SKM-1 treated with dmso at 0.1 percent for 144 hours (cell line): ENCODE measurements around the gene CES5A.
A peak's percentile ranks its signal among the peaks of the same experiment; 100 is the strongest.
"Not testable (repeated sequence)": the region's sequence is repeated elsewhere in the genome, so short reads cannot be mapped to it uniquely, and the experiment has no call there.

Source experiments
- DNase-seq: peaks from one replicate; lab custom pipeline; 2025; ENCODE audit not compliant: unreplicated experiment; lab: John Stamatoyannopoulos, UW

Gene CES5A

DNA sequence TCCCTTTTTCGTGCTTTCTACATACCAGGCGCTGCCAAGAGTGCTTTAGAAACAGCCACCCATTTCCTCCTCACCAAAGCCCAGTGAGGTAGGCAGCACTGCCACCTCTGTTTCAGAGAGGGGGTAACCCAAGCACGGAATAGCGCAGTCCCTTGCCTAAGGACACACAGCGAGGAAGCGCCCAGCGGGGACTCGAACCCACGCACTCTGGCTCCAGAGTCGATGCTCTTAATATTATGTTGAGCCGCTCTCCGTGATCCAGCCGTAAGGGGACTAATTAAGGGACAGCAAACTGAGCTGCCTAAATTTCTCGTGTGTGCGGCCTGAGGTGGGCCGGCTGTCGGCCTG, 42.8 kb downstream of the CES5A start:
- no peak for DNase-seq

DNA sequence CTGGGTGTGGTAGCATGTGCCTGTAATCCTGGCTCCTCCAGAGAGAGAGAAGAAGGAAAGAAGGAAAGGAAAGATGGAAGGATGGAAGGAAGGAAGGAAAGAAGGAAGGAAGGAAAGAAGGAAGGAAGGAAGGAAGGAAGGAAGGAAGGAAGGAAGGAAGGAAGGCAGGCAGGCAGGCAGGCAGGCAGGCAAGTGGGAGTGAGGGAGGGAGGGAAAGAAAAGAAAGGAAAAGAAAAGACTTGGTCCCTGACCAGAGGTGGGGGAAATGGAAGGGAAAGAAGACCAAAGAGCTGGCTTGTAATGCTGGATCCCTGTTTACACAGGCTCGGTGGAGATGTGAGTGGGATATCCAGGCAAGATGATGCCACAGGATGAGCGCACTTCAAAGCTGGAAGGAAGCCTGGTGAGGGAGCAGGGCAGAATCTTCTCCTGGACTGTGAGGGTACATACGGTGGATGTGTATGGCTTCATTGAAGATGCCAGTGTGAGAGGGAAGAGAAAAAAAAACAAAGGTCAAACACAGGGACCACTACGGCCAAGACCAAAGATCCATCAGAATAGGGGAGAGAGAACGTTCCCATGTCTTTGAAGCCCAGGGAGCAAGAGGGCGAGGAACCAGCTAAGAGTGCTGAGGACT, 44.4 kb downstream of the CES5A start:
- DNase-seq: no peak

DNA sequence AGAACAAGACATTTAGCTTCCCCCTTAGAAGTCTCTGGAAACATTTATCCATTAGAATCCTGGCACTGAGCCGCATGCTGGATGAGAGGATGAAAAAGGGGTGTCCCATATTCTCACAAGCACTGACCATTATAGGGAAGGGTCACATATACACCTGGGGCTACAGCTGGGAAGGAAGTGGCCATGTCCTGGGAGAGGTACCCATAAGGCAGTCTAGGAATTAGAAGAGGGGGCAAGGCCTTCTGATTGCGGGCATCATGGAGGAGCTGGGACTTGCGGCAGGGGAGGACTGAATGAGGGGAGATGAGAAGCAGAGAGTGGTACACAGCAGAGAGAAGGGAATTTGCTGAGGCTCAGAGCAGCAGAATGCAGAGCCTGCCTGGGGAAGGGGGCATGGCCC, 45.9 kb downstream of the CES5A start:
- DNase-seq: not testable (repeated sequence)

DNA sequence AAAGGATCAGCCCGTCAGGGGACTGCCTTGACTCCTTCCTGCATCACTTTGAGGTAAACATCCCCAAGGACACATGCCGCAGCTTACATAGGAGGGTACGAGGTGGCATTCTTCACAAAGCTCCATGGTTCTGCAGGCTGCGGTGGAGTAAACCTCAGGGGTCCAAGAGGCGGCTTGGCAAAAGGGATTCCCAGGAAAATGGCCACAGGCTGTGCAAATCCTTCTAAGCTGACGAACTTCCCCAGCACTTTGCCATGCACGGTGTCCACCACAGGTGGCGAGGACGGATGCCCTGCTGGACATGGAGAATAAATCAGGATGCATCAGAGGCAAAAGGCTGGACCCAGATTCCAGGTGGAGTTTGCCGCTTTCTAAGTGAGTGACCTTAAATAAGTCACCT, 46.5 kb downstream of the CES5A start:
- DNase-seq: no peak

DNA sequence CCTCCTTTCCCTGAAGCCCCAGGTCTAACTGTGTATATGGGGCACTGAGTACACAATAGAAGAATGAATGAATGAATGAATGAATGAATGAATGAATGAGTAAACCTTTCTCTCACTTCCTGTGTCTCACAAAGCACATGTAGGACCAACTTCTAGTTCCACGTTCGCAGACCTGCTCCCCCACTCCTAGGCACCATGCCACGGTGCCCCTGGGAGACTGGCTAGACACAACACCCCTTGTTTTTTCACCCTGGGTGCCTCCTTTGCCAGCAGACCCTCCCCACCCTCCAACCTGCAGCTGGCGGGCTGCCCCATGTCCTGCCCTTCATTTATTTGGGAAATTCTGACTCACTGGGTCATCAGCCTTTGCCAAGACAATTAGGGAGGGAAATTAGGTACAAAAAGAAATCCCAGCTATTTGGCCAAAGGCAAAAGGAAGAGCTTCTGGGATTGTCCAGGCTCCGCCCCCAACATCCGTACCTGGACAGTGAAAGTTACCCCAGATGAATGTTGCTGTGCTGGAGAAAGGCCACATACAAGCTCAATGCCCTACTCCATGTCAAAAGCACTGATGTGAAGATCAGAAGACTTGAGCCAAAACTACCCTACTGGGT, 50.0 kb downstream of the CES5A start:
- DNase-seq: no peak

DNA sequence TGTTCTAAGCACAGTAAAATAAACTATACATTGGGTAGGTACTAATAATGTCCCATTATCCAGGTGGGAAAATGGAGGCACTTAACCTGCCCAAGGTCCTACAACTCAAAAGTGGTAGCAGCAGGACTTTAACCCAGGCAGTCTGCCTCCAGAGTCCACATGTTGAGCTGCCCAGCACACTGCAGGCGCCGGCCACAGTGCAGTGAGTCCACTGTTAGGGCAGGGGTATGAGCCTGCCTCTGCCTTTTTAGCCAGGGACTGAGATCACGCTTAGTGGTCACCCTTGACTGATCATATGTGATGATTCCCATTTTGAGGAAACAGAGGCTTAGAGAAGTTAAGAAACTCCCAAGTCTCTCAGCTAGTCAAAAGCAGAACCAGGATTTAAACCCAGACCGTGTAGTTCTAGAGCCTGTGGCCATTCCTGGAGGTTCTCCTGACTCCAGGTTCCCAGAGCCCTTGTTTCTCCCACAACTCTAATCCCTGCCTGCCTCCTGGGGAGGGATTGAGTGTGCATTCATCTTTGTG, 50.6 kb downstream of the CES5A start:
- no peak for DNase-seq

DNA sequence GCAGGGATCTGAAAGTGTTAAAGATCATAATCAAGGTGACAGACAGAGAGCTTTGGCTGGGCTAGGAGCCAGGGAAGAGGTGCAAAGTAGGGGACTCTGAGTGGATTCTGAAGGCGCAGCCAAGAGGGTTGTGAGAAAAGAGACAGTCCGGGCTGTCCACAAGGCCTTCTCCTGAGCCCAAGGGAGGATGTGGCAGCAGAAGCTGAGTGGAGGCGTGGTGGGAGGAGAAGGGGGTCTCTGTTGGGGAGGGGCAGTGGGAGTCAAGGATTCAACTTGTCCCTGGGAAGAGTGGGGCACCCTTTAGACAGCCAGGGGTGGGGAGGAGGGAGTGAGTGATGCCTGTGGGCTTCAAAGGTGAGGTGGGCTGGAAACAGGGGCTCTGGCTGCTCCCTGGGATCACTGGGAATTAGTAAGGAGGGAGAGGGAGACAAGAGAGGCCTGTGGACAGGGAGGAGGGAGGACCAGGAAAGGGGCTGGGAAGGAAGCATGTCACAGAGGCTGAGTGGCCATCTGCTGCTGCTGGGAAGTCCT, 52.8 kb downstream of the CES5A start:
- DNase-seq: no peak

DNA sequence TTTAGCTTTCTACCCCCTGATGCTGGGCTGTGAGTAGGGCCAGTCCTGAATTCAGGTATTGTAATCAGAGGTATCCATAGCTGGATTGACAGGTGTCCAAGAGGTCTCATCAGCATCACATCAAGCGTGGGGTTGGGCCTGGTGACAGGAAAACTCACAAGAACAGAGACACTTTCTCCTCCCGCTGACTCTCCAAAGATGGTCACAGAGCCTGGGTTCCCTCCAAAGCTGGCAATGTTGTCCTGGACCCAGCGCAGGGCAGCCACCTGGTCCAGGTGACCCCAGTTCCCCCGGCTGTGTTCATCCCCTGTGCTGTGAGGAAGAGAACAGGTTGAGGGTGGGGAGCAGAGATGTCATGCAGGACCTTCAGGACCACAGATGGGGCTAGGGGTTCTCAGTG, 54.0 kb downstream of the CES5A start:
- DNase-seq: no peak

DNA sequence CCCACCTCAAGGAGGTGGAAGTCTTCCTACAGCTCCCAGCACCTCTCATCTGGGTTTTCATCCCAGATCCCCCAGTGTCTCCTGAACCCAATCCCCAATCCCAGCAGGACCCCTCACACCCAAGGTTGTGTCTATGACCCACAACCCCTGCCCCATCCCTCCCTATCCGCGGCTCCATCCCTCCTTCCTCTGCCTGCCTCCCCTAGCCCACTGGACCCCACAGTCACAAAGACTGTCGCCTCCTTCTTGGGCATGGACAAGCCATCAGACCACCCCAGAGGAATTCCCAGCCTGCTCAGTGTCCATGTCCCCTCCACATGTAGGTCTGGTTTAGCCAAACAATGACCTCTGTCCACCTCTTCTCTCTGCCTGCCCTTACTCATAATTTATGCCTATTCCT, 54.6 kb downstream of the CES5A start:
- no peak for DNase-seq

DNA sequence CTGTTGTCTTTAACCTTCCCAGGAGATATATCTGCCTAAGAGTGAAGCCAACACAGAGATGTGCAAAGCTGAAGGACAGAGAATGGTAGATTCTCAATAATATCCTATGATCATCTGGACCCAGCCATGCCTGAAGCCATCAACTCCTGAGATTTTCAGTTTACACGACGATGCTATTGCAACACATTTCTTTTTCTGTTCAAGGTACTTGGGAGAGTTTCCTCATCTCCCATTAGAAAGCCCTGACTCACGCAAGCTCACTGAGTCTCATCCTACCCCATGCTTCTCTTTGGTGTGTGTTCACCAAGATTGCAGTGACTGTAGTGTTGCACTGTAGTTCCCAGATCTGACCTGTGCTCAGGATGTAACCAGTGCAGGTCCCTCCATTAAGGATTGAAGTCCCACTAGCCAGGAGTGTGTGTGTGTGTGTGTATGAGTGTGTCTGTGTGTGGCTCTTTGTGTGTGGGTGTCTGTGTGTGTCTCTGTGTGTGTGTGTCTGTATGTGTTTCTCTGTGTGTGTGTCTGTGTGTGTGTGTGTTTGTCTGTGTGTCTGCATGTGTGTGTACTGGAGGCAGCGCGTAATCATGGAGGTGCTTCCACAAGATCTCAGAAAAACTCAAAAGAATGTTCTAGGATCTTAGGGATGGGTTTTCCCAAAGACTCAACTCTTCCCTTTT, 57.8 kb downstream of the CES5A start:
- DNase-seq: peak; percentile 54

DNA sequence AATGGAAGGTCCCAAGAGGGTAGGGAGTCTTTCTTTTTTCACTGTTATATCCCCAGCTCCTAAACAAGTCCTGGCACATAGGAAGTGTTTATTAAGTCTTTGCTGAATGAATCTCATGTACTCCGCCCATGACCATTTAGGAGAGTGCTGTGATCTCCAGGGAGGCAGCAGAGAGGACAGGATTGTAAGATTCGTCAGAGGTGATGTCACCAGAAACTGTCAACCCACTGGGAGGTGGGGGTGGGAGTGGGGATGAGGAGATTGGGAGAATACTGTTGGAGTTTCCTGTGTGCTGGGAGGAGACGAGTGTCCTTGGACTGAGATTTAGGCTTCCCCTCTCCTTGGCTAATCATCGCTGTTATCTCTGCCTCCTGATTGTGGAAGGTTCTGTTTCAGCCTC, 59.0 kb downstream of the CES5A start:
- not testable (repeated sequence) for DNase-seq

DNA sequence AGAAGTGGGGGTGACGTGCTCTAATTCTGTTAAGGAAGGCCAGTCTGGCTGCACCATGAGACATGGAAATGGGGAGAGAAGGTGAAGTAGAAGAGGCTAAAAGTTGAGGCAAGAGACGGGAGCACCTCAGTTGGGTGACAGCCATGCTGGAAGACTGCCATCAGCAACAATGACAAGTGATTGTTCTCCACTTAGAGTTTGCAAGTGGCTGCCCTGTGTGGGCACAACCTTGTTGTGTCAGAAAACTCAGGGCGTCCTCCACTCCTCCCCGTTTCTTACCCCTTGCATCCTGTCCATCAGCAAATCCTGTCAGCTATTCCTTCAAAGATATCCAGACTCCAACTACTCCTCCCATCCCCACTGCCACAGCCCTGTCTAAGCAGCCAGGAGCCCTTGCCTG, 59.9 kb downstream of the CES5A start:
- no peak for DNase-seq

DNA sequence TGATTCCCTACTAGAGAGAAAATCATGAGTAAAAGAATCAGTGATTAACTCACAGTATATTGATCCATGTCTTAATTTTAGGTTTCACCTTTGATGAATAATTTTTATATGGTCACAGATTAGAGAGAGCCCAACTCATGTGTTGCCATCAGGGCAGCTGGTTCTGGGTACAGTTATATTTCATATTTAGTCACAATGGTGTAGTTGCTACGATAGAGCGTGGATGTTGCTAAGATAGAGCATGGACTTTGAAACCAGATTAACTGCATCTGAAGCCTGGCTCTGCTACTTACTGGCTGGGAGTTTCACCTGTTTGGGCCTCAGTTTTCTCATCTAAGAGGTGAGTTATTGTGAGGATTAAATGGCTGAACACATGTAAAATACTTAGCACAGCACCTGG, 61.0 kb downstream of the CES5A start:
- not testable (repeated sequence) for DNase-seq

DNA sequence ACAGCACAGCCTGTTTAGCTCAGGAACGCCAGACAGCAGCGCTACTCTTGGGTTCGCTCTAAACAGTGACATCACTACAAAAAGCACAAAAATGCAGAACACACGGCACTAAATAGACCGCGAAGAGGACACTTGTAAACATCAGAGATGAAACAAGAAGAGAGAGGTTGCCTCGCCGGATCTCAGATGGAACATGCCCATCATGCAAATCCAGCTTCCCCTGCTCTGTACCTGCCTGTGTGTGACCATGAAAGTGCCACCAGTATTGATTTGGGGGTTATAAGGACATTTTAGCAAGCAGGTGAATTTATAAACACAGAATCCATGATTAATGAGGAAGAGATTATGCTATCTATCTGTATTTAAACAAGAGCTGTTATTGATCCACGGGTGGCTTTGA, 61.4 kb downstream of the CES5A start:
- not testable (repeated sequence) for DNase-seq

DNA sequence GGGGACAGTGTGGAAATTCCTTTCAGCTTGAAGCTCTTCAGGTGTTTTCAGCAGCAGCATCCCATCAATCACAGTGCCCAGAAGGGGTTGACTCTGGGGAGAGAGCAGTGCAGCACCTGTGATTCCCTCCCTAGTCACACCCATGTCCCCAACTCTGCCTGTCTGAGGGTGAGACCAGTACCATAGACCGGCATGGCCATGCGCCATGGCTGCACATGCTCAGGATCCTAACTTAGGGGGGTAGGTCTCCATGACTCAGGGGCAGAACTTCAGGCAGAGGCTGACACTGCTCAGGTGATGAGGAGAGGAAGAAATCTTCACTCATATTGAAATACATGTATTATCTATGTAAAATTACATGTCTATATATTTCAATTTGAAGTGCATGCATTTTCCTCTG, 62.2 kb downstream of the CES5A start:
- DNase-seq: no peak

DNA sequence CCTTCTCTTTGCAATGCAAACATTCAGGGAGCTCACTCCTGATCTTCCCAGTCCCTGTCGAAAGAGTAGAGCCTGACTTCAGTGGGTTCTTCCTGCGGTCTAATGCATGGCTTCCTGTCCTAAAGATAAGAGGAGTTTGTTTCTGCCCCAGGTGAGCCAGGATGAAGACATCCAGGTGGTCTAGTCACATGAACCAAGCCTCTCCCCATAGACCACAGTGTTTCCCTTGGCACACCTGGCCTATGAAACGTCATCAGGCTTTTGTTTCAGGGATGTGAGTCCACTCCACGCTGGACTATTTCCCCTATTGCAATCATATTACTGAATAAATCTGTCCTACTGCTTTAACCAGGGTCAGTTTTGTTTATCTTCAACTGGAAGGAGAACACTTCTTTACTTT, 63.4 kb downstream of the CES5A start:
- DNase-seq: no peak

DNA sequence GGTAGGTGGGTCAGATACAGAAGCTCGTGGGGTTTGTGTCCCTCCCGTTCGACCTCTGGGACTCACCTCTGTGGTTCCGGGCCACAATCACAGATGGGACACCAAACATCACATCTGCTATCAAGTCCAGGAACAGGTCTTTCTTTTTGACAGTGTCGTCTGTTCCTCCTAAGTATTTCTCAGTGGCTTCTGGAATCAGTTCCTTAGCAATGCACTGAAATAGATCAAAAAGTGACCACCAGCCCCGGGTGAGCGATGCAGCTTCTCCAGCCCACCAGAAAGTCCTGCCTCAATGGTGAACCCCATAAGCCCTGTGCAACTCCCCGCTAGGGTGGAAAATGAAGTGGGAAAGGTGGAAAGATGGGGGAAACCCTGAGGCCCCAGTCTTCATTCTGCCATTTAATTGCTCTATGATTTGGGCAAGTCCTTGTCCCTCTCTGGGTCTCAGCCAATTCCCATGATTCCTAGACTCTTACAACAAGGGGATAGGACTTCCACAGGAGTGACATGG, 64.7 kb downstream of the CES5A start:
- no peak for DNase-seq

DNA sequence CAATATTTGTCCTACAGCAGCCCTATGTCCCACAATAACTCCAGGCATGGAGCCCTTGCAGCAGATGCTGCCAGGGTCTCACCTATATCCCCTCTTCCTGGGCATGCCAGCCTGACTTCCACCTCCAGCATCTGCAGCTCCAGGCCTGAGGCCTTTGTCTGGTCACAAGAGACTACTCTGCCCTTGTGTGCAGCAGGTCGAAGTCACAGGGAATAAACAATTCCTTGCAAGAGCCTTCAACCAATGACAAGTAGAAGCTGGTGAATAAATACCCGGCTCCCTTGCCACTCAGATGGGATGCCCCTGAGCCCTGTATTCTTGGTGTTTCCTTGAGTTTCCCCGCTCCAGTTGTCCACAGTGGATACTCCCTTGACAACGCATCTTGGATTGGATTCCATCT, 65.3 kb downstream of the CES5A start:
- DNase-seq: no peak

DNA sequence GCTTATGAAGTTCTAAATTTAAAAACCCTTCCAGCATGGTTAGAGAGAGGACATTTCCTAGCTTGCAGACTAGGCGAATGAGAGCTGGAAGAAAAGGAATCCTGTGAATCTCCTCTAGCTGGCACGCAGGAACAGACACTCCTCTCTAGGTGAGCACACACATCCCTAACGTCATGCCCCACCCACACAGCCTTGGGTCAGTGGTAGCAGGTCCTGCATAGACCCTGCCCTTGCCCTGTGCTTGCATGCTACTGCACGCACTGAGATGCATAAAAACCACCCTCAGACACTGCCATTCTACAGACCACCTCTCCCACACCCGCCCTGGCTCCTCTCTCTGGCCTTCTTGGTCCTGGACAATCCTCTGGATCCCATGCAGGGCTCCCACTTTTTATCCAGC, 65.8 kb downstream of the CES5A start:
- no peak for DNase-seq

DNA sequence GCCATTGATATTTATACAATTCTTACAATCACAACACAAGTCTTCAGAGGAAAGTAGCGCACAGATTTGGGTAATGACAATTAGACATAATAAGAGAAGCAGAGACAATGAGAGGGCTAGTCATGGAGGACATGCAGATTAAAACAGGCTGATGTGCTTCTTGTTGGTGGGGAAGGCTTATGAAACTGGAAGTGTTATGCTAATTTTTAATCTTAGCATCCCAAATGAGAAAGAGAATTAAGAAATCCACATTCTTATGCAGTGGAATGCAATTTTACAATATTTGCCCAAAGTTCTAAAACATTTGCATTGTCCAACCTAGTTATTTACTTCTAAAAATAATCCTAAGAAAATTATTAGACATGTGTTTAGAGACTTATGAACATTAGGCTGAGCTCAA, 66.9 kb downstream of the CES5A start:
- not testable (repeated sequence) for DNase-seq

DNA sequence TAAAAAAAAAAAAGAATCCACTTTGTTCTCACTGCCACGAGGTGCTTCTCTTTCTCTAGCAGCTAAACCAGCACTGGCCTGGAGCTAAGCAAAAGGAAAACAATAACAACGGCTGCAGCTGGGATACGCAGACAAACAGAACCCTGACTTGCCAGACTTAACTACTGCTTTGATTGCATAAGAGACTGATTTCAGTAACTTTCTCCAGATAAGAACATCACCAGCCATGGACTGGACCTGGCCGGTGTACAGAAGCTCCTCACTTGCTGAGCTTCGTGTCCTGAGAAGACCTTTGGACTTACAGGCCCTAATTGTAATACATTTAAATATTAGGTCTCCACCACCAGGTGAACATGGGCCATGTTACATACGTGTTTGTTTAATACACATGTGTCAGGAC, 70.1 kb downstream of the CES5A start:
- DNase-seq: not testable (repeated sequence)

DNA sequence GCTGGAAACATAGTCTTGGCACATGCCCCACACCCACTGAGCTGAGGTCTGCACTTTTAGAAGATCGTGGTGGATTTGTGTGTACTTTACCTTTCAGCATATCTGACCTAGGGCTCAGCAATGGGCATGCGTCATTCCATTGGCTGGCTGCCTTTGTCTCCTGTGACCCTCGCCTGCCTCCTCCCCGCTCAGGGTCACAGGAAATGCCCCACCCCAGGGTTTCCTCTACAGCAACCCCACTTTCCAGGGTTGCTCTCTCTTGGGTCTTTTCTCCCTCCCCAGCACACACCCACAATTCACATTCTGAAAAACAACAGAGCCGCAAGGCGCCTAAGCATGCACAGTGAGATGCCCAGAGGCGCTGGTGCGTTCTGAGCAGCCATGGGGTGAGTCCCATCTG, 71.5 kb downstream of the CES5A start:
- DNase-seq: not testable (repeated sequence)
